Testis (tissue), 2 donors: ENCODE measurements around the gene VWCE.

Experiments used
- POLR2A ChIP-seq: fragments of 450-650 bp; IDR thresholded peaks from one replicate; pipeline ENCODE4 v1.6.1; 2017; ENCODE audit warnings: antibody characterized with exemption, mild to moderate bottlenecking, moderate library complexity
- TF ChIP-seq, protein P1 (sequence below), 3 experiments: fragments of 450-650 bp in 2 of 3; fragments of 200-600 bp in 1 of 3; sonication (generic) in 1 of 3; IDR thresholded peaks; one replicate each; pipeline ENCODE4 v1.5.1; 2016 to 2019; ENCODE audit warnings: antibody characterized with exemption in 3 of 3, mild to moderate bottlenecking in 2 of 3, moderate library complexity in 1 of 3

DNA sequence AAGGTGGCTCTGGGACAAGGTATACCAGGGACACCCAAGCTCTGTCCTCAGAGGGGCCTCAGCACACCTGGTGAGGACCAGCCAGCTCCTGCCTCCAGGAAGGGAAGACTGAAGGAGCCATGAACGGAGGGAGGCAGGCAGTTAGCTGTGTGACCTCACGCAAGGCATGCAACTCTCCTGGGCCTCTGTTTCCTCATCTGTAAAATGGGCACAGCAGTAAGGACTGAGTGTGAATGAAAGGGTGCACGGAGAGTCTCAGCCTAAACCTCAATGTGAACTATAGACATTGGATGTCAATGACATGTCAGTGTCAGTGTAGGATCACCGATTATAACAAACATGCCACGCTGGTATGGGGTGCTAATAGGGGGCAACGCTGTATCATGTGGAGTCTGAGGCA, 35.8 kb downstream of the VWCE start:
- TF ChIP-seq, protein P1, sequence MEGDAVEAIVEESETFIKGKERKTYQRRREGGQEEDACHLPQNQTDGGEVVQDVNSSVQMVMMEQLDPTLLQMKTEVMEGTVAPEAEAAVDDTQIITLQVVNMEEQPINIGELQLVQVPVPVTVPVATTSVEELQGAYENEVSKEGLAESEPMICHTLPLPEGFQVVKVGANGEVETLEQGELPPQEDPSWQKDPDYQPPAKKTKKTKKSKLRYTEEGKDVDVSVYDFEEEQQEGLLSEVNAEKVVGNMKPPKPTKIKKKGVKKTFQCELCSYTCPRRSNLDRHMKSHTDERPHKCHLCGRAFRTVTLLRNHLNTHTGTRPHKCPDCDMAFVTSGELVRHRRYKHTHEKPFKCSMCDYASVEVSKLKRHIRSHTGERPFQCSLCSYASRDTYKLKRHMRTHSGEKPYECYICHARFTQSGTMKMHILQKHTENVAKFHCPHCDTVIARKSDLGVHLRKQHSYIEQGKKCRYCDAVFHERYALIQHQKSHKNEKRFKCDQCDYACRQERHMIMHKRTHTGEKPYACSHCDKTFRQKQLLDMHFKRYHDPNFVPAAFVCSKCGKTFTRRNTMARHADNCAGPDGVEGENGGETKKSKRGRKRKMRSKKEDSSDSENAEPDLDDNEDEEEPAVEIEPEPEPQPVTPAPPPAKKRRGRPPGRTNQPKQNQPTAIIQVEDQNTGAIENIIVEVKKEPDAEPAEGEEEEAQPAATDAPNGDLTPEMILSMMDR (IDR thresholded peaks at IDR 0.05), result no peak
- TF ChIP-seq POLR2A, result no peak
